Activated CD8-positive, alpha-beta memory T cell treated with anti-CD3 and anti-CD28 coated beads for 48 hours (primary cell): ENCODE data around the gene SMTN.

Experiments used
- DNase-seq, 3 experiments: peaks; one replicate each; pipeline ENCODE4 v3.0.0-alpha.2; 2020; ENCODE audit warnings: low read depth in 2 of 3, low spot score in 2 of 3

The SMTN gene

DNA sequence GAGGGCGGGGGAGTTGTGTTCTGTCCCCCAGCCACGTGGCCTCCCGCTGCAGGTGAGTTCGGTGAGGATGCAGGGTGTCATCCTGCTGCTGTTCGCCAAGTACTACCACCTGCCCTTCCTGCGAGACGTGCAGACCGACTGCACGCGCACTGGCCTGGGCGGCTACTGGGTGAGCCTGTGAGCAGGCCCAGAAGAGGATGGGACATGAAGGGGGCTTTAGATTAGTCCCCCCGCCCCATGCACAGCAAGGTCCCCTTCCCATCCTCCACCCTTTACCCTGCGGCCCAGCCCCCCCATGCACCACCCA, 45.7 kb downstream of the SMTN start:
- no peak for DNase-seq

DNA sequence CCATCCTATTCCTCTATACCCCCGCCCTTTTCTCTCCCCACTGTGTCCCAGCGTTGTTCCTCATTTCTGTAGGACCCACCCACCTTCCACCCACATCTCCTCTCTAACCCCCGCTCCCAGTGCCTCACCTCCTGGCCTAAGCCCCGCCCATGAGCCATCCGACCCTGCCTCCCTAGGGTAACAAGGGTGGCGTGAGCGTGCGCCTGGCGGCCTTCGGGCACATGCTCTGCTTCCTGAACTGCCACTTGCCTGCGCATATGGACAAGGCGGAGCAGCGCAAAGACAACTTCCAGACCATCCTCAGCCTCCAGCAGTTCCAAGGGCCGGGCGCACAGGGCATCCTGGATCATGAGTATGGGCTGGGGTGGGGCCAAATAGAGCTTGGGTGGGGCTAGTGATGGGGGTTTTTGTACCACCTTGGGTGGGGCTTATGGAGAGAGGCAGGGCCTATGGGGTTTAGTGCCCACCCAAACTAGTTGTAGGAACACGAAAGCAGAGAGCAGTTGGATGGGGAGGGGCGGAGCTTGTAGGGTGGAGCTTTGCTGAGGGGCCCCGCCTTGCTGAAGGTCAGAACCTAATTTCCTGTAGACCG, 46.2 kb downstream of the SMTN start:
- no peak for DNase-seq

- DNase-seq, result no peak
These were observed 47.0 kb downstream of the SMTN start for GRCh38 chr22:31128156-31128555.

GRCh38 chr22:31130873-31131272, 49.8 kb downstream of the SMTN start:
- no peak for DNase-seq

DNA sequence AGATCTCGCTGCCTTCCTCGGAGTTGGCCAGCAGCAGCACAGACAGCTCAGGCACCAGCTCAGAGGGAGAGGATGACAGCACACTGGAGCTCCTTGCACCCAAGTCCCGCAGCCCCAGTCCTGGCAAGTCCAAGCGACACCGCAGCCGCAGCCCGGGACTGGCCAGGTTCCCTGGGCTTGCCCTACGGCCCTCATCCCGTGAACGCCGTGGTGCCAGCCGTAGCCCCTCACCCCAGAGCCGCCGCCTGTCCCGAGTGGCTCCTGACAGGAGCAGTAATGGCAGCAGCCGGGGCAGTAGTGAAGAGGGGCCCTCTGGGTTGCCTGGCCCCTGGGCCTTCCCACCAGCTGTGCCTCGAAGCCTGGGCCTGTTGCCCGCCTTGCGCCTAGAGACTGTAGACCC, 52.8 kb downstream of the SMTN start:
- DNase-seq, result no peak

- no peak for DNase-seq
These were observed 53.6 kb downstream of the SMTN start for GRCh38 chr22:31134688-31135087.

DNA sequence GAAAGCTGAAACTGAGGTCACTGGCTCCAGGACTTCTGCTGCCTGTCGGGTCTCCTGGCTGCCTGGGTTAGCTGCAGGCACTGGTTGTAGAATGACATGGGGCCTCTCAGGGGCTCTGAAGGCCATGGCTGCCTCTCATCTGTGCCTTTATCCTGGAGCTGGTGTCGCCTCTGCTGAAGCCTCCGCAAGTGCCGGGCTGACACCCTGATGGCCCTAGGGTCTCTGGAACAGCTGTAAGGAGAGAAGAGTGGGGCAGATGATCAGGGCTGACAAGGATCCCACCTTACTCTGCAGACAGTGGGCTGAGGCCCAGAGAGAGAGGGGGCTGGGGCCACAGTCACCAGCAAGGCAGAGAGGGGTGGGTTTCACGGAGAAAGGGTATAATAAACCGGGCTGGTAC, 54.6 kb downstream of the SMTN start:
- no peak for DNase-seq

GRCh38 chr22:31136155-31136554, 55.0 kb downstream of the SMTN start:
- no peak for DNase-seq

- no peak for DNase-seq
These were observed 55.6 kb downstream of the SMTN start for GRCh38 chr22:31136711-31137110.

DNA sequence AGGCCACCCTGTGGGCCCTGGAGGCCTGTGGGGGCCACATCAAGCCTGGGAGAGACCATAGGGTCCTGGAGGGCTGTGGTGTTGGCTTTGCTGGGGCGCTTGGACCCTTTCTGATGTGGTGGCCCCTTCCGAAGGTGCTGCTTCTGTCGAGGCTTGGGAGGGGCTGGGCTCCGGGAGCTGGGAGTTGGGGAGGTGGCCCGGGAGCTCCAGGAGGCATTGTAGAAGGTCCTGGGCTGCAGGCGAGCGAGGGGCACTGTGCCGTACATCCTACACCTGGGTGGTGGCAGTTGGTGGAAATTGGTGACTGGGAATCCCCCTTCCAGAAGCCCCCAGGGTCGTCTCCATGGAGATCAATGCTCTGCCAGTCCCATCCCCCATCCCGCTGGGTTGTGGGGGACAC, 56.6 kb downstream of the SMTN start:
- no peak for DNase-seq

DNA sequence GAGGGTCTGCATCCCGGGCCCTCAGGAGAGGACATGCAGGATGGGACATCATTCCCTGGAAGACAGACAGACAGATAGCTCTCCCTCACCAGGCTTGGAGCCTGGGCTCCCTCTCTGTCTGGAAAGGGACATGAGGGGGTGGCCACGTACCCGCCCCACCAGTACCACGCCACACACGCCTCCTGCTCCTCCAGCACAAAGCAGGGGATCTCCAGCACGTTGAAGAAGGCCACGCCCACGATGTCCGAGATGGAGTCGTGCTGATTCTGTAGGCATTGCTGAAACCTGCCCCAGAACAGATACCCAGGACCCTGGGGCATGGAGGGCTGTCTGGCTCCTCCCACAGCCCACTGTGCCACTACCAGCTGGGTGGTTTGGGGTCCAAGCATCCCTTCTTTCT, 57.0 kb downstream of the SMTN start:
- DNase-seq, result no peak

DNA sequence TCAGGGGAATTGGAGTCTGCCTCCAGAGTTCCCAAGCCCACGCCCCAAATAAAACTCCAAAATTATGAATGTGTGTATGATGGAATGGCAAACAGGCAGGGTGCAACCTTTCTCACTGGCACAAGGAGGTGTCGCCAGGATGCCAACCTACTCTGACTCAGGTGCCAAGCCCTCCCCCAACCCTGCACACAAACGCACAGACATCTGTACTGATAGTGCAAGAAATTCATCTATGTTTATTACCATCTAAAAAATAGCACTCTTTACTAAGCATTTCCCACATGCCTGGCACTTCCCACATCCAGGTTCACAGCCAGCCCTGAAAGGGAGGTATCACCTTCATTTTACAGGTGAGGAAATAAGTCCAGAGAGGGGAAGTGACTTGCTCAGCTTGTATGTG, 57.9 kb downstream of the SMTN start:
- DNase-seq, result no peak

GRCh38 chr22:31139866-31140716, 59.0 kb downstream of the SMTN start, which contains the start of gene PLA2G3:
TSS of gene PLA2G3 (minus strand) at chr22:31140508. CDS start at chr22:31140354, 154 bp downstream.
- no peak for DNase-seq

GRCh38 chr22:31140746-31141145, 59.6 kb downstream of the SMTN start:
- no peak for DNase-seq

DNA sequence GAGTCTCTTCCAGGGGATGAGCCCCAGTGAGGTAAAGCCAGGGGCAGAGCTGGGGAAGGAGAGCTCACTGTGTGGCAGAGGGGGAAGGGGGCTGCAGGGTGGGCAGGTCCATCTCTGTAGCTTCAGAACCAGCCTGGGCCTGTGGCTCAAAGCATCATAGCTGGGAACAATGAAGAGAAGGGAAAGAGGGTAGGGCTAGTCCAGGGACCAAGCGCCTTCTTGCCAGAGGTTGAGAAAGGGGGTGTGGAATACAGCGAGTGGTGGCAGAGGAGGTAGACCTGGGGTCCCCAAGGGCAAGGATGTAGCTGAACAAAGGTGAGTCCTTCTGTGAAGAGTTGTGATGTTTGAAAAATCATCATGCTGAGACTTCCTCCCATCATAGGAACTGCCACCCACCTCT, 60.4 kb downstream of the SMTN start:
- no peak for DNase-seq

GRCh38 chr22:31142285-31142684, 61.2 kb downstream of the SMTN start:
- no peak for DNase-seq

GRCh38 chr22:31143038-31143437, 61.9 kb downstream of the SMTN start:
- DNase-seq, result no peak

DNA sequence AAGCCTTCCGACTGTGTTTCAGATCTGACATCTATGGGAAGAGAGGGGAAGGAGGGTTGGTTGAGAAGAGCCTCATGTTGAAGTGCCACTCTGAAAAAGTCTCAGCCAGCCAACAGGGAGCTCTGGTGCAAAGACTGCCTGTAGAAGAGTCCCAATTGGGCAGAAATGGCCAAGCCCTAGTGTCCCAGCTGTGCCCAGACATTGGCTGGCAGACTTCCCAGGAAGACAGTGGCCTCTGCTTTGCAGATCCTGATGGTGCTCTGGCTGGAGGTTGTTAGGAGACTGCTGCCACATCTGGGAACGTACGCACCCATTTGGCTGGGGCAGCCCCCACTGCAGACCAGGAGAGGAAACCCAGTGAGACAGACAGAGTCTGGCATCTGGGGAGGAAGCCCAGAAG, 62.4 kb downstream of the SMTN start:
- no peak for DNase-seq

GRCh38 chr22:31144223-31144622, 63.1 kb downstream of the SMTN start:
- DNase-seq, result no peak

- no peak for DNase-seq
These were observed 67.4 kb downstream of the SMTN start for GRCh38 chr22:31148488-31148887.

DNA sequence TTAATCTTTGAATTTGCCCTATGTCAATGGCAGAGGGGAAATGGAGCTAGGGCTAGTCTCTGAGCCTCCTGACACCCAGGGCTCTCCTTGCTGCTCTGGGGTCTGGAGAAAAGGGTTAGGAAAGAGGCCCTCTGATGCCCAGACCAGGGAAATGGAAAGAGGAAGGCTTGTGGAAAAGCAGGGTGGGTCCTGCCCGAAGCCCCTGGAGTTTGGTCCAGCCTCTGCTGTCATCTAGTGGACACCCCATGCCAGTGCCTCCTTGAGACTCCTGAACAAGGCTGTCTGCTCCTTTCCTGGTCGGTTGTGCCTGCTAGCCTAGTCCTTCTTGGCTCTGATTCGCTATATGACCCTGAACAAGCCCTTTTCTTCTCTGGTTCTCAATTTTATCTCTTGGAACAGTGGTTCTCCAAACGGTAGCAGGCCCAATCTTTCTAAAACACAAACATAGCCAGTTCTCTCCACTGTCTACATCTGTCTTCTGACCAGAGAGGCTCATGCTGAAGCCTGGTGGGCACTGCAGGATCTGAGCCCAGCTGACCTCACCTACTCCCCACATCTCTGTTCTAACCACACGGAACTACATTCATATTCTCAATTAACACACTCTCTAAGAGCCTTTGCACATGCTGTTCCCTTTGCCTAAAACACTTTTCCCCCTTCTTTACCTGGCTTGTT, 68.0 kb downstream of the SMTN start:
- DNase-seq, result peak in 1 of 3 experiments; percentile 7

DNA sequence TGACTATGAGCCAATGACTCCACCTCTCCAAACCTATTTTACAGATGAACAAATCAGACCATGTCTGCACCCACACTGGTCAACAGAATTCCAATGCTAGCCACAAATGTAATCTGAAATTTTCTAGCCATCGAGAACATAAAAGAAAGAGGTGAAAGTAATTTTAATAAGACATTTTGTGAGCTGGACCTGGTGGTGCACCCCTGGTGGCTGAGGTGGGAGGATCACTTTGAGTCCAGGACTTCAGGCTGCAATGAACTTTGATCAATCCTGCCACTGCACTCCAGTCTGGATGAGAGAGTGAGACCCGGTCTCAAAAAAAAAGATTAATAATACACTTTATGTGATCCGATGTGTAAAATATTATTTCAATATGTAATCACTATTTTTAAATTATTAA, 69.5 kb downstream of the SMTN start:
- no peak for DNase-seq
